Peyer's patch (tissue), 4 donors: ENCODE results near the gene SBNO1. TPM values are rescaled to one million over a fixed set of nuclear protein-coding genes. Genes with fewer than 3 reads are reported as not detected.

Experiments used
- DNase-seq, 3 donors: peaks; one replicate each; pipeline ENCODE4 v3.0.0-alpha.2; 2017 to 2019
- H3K27ac ChIP-seq, 4 donors: fragments of 200-600 bp; sonication (generic); one replicate each; pipeline ENCODE4 v1.5.1; 2016 to 2019
- H3K27me3 ChIP-seq, 2 donors: fragments of 200-600 bp; sonication (generic); one replicate each; pipeline ENCODE4 v1.5.1; 2019
- H3K36me3 ChIP-seq, 3 donors: fragments of 200-600 bp; sonication (generic); one replicate each; pipeline ENCODE4 v1.5.1; 2016 to 2019
- H3K4me1 ChIP-seq, 4 donors: fragments of 200-600 bp; sonication (generic); one replicate each; pipeline ENCODE4 v1.5.1; 2016 to 2019
- H3K4me3 ChIP-seq, 4 donors: fragments of 200-600 bp; sonication (generic); 1 replicate in 3 of 4; 2 replicates in 1 of 4; pipeline ENCODE4 v1.5.1; 2016 to 2019; ENCODE audit warnings: mild to moderate bottlenecking in 1 of 4
- H3K9me3 ChIP-seq, 4 donors: fragments of 200-600 bp; sonication (generic); one replicate each; pipeline ENCODE4 v1.5.1; 2016 to 2019; ENCODE audit warnings: mild to moderate bottlenecking in 1 of 4
- POLR2A ChIP-seq, 2 donors: fragments of 450-650 bp; IDR thresholded peaks; one replicate each; pipeline ENCODE4 v1.5.1; 2017; ENCODE audit warnings: antibody characterized with exemption in 2 of 2, mild to moderate bottlenecking in 2 of 2, moderate library complexity in 2 of 2
- total RNA-seq, 4 donors: library from RNA; depleted of rRNA; stranded (reverse); fragments of >200 nt; gene quantifications; one replicate each; pipeline ENCODE4 v1.1.0, GENCODE V29; 2016
- TF ChIP-seq, protein P1 (sequence below), 6 experiments: fragments of 450-650 bp in 4 of 6; fragments of 200-600 bp in 2 of 6; sonication (generic) in 1 of 6; IDR thresholded peaks; one replicate each; pipeline ENCODE4 v1.5.1; 2017 to 2019; ENCODE audit warnings: antibody characterized with exemption in 6 of 6, mild to moderate bottlenecking in 3 of 6, moderate library complexity in 1 of 6

SBNO1 gene
- total RNA-seq, 4 donors from 2014 or later: 16.2 to 23.9 (median 18.8) TPM

DNA sequence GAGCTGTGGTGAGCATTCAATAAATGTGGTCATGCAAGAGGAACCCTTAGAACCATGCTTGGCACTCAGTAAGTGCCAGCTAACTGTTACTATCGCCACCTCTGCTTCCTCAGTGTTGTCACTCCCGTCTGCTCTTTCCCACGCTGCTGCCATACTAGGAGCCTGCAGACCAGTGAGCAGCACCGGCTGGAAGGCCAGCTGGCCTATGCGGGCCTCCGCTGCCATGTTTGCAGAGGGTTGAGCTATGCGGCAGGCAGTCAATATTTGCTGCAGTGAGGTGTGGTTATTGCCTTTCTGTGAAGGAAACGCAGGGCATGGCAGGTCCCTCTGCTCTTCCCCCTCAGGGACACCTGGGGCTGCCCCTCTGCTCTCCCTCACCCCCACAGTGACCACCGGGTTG, 32.3 kb upstream of the SBNO1 start:
- peak in 2 of 3 donors; percentile 54 to 70 for DNase-seq
- Histone ChIP-seq H3K27me3 (no peaks in the 10 kb centered on the region), H3K27ac (peak overlapping the region in 2 of 4 donors; percentile 59 to 64), H3K4me1 (peaks cover 0 to under 1% (median 0%) of the 10 kb centered on the region in 4 donors), H3K36me3 (peaks cover 0 to 78% (median 0%) of the 10 kb centered on the region in 3 donors), H3K4me3 (no peak overlapping the region), H3K9me3 (no peaks in the 10 kb centered on the region)
- no peak for TF ChIP-seq POLR2A (IDR thresholded peaks at IDR 0.05)
- TF ChIP-seq, protein P1, sequence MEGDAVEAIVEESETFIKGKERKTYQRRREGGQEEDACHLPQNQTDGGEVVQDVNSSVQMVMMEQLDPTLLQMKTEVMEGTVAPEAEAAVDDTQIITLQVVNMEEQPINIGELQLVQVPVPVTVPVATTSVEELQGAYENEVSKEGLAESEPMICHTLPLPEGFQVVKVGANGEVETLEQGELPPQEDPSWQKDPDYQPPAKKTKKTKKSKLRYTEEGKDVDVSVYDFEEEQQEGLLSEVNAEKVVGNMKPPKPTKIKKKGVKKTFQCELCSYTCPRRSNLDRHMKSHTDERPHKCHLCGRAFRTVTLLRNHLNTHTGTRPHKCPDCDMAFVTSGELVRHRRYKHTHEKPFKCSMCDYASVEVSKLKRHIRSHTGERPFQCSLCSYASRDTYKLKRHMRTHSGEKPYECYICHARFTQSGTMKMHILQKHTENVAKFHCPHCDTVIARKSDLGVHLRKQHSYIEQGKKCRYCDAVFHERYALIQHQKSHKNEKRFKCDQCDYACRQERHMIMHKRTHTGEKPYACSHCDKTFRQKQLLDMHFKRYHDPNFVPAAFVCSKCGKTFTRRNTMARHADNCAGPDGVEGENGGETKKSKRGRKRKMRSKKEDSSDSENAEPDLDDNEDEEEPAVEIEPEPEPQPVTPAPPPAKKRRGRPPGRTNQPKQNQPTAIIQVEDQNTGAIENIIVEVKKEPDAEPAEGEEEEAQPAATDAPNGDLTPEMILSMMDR (IDR thresholded peaks at IDR 0.05): no peak

DNA sequence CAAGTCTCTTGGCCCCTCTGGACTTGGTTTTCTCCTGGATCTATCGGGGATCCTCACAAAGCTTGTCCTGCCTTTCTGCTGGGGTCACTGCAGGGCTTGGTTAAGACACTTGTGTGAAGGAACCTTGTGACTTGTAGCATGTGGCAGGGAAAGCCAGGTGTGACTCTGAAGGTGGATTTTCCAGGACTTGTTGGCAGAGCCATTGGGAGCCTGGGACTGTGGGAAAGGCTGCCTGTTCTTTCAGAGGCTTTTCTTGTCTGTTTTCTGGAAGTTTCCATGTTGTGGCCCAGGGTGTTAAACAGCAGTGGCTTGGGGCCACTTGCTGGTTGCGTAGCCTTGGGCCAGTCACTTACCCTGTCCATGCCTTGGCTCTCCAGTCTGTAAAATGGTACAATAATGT, 31.9 kb upstream of the SBNO1 start:
- Histone ChIP-seq H3K9me3 (no peaks in the 10 kb centered on the region), H3K27ac (peak overlapping the region in 2 of 4 donors; percentile 59 to 64), H3K4me1 (peaks cover 0 to 4% (median 0%) of the 10 kb centered on the region in 4 donors), H3K4me3 (no peak overlapping the region), H3K36me3 (peaks cover 0 to 78% (median 0%) of the 10 kb centered on the region in 3 donors), H3K27me3 (no peaks in the 10 kb centered on the region)
- no peak for DNase-seq
- TF ChIP-seq, protein P1 (IDR thresholded peaks at IDR 0.05): no peak
- no peak for TF ChIP-seq POLR2A (IDR thresholded peaks at IDR 0.05)

DNA sequence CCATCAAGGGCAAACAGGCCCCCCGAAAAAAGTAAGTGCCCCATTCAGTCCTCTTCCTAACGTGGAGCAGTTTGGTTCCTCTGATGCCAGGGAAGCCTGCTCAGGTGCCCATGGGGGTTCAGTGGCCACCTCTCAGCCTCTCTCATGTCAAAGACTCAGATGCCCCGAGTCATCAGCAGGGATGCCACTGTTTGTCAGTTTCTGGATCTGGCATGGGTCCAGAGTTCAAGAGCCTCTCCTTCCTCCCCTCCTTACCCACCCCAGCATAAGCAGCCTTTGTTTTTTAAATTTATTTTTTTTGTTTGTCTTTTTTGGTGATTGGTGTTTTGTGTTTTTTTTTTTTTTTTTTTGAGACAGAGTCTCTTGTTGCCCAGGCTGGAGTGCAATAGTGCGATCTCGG, 30.6 kb upstream of the SBNO1 start:
- peaks cover 0 to 15% (median under 1%) of the 10 kb centered on the region in 4 donors for H3K4me1 ChIP-seq
- H3K27ac ChIP-seq: no peak overlapping the region
- TF ChIP-seq, protein P1 (IDR thresholded peaks at IDR 0.05): no peak
- no peak for TF ChIP-seq POLR2A (IDR thresholded peaks at IDR 0.05)
- no peak for DNase-seq
- H3K36me3 ChIP-seq: peaks cover 0 to 85% (median 0%) of the 10 kb centered on the region in 3 donors
- H3K4me3 ChIP-seq: no peak overlapping the region
- no peaks in the 10 kb centered on the region for H3K9me3 ChIP-seq
- no peaks in the 10 kb centered on the region for H3K27me3 ChIP-seq

DNA sequence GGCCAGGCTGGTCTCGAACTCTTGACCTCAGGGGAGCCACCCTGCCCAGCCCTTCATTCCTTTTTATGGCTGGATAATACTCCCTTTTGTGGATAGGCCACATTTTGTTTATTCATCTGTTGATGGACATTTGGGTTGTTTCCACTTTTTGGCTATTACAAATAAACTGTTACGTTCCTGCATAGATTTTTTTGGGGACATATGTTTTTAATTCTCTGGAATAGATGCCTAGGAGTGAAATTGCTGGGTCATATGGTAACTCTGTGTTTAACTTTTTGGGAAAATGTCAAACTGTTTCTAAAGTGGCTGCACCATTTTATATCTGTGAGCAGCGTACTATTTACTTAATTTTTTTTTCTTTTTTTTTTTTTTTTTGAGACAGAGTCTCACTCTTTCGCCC, 29.1 kb upstream of the SBNO1 start:
- DNase-seq: no peak
- Histone ChIP-seq H3K9me3 (no peaks in the 10 kb centered on the region), H3K27ac (no peak overlapping the region), H3K27me3 (no peaks in the 10 kb centered on the region), H3K4me3 (no peak overlapping the region), H3K4me1 (peaks cover 0 to 21% (median 3%) of the 10 kb centered on the region in 4 donors), H3K36me3 (peaks cover 0 to 75% (median 0%) of the 10 kb centered on the region in 3 donors)
- no peak for TF ChIP-seq POLR2A (IDR thresholded peaks at IDR 0.05)
- TF ChIP-seq, protein P1 (IDR thresholded peaks at IDR 0.05): no peak

DNA sequence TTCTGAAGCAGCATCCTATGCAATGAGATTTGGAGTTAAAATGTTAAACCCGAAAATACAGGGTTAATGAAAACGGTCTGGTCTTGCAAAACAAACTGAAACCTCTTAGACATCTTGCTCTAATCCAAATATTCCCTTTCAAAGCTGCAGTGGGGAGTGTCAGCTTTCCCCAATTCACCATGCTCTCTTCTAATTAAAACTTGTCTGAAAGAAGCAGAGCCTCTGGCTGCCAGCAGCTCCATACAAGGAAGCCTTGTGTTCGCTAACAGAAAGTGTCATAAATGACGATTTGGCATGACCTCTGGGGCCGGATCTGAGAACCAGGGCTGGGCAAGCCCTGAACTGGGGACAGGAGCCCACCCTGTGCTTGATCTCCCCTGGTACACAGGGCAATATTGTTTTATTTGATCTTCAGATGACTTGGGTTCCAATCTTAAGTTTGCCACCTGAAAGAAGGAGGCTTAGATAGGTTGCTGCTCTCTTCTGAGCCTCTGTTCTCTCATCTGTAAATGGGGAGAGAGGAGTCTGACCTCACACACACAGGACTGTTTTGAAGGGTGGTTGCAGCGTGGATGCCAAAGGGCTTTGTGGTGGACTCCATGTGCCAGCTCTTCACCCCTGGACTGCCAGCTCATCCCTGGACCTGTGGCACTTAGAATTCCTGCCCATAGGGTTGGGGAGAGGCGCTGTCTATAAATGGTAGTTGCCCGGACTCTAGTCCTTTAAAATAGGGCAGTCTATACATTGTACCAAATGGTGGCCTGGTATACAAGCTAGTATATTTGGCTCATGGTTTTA, 27.1 kb upstream of the SBNO1 start:
- peaks cover 0 to 33% (median 9%) of the 10 kb centered on the region in 4 donors for H3K4me1 ChIP-seq
- no peak for DNase-seq
- H3K9me3 ChIP-seq: no peaks in the 10 kb centered on the region
- no peaks in the 10 kb centered on the region for H3K27me3 ChIP-seq
- peak overlapping the region in 1 of 4 donors; percentile 16 for H3K27ac ChIP-seq
- H3K36me3 ChIP-seq: peaks cover 0 to 58% (median 0%) of the 10 kb centered on the region in 3 donors
- TF ChIP-seq, protein P1 (IDR thresholded peaks at IDR 0.05): no peak
- no peak for TF ChIP-seq POLR2A (IDR thresholded peaks at IDR 0.05)
- no peak overlapping the region for H3K4me3 ChIP-seq
